Measurements from ENCODE around the gene GRK5. TPM values are rescaled to one million over a fixed set of nuclear protein-coding genes. Genes with fewer than 3 reads are reported as not detected.

GRK5 gene
- total and polyA plus RNA-seq, 9 of the 15 experiments (the other 6 are each of a cell fraction or from before 2014, with no cell fraction given), result 0.46 to 0.83 (median 0.67) TPM; not detected in 2

DNA sequence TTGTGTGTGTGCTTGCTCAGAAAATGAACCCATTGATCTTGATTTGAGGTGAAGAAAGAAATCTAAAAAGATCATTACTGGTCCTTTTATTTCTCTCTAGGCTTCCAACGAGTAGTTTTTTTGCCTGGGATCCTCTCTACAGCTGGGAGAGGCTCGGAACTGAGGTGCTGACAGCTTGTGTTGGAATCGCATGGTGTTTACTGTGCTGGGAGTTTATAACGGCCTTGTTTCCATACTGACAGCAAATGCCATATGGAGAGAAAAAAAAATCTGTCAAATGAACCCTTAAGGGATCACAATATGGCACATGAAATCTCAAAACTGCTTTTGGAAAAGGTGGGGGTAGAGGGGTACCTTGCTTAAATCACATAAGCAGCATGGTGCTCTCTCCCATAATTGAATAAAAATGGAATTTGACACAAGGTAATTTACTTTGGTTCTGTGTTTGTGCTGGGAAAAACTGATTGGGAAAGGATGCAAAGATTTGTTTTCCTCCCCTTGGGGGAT is 170.1 kb downstream of the GRK5 start (continued):
- TF ChIP-seq ZBTB33 (CRISPR knock-in tag; IDR thresholded peaks at IDR 0.05), result no peak

GRCh38 chr10:119377958-119378736 is 170.8 kb downstream of the GRK5 start:
- Histone ChIP-seq H4K20me1 (replicated peaks; ENCODE audit: control insufficient read depth, insufficient read depth, low read length) (no peaks in the 10 kb centered on the region), H3K9me3 (replicated peaks; ENCODE audit: control insufficient read depth, insufficient read depth, low read depth, low read length) (no peaks in the 10 kb centered on the region), H3K4me2 (ENCODE audit: insufficient read depth, low read length) (no peak overlapping the region), H3K79me2 (ENCODE audit: control insufficient read depth, insufficient read depth, low read length) (no peaks in the 10 kb centered on the region), H3K9me1 (ENCODE audit: control insufficient read depth, insufficient read depth, low read length) (no peaks in the 10 kb centered on the region), H3K4me3 (no peak overlapping the region), H3K36me3 (ENCODE audit: control insufficient read depth, insufficient read depth, low read length) (no peaks in the 10 kb centered on the region), H3K9ac (ENCODE audit: insufficient read depth in 1 of 2, low read depth in 2 of 2, low read length in 2 of 2) (no peak overlapping the region), H2AFZ (ENCODE audit: low read depth, low read length) (no peak overlapping the region), H3K27me3 (ENCODE audit: control insufficient read depth in 2 of 2, insufficient read depth in 2 of 2, low read length in 2 of 2) (peaks cover 2 to 23% of the 10 kb centered on the region in 2 experiments; a peak in 3 of 5 replicates), H3K27ac (ENCODE audit: extremely low read depth, low read depth, low read length) (no peak overlapping the region), H3K4me1 (replicated peaks in 1 of 2; ENCODE audit: control insufficient read depth in 2 of 2, insufficient read depth in 2 of 2, low read length in 2 of 2) (peaks cover 0 to 4% of the 10 kb centered on the region in 2 experiments; a peak in 2 of 5 replicates)
- POLR2A ChIA-PET, result no interaction called here
- BruUV-seq (replicated peaks), result no TSS peak
- DNase-seq (ENCODE audit: extremely low read depth in 1 of 4, low spot score in 3 of 4) (no peak), FAIRE-seq (no peak), ATAC-seq (no peak)
- intact Hi-C loops (cut with micrococcal nuclease), result no loop called here
- in situ Hi-C loops (cut with MboI), result no loop called here
- WGBS (ENCODE audit: insufficient coverage, low coverage, missing lambda C conversion rate), result 23% methylated on average over 23 of the region's 29 CpGs
- TF ChIP-seq HNRNPUL1 (IDR thresholded peaks at IDR 0.05; ENCODE audit: low read length) (no peak), GABPA (tag; conservative IDR thresholded peaks at IDR 0.05; ENCODE audit: low read depth) (no peak), ZNF408 (CRISPR knock-in tag; IDR thresholded peaks at IDR 0.05; ENCODE audit: low read depth) (no peak)
- TF ChIP-seq, protein P1, sequence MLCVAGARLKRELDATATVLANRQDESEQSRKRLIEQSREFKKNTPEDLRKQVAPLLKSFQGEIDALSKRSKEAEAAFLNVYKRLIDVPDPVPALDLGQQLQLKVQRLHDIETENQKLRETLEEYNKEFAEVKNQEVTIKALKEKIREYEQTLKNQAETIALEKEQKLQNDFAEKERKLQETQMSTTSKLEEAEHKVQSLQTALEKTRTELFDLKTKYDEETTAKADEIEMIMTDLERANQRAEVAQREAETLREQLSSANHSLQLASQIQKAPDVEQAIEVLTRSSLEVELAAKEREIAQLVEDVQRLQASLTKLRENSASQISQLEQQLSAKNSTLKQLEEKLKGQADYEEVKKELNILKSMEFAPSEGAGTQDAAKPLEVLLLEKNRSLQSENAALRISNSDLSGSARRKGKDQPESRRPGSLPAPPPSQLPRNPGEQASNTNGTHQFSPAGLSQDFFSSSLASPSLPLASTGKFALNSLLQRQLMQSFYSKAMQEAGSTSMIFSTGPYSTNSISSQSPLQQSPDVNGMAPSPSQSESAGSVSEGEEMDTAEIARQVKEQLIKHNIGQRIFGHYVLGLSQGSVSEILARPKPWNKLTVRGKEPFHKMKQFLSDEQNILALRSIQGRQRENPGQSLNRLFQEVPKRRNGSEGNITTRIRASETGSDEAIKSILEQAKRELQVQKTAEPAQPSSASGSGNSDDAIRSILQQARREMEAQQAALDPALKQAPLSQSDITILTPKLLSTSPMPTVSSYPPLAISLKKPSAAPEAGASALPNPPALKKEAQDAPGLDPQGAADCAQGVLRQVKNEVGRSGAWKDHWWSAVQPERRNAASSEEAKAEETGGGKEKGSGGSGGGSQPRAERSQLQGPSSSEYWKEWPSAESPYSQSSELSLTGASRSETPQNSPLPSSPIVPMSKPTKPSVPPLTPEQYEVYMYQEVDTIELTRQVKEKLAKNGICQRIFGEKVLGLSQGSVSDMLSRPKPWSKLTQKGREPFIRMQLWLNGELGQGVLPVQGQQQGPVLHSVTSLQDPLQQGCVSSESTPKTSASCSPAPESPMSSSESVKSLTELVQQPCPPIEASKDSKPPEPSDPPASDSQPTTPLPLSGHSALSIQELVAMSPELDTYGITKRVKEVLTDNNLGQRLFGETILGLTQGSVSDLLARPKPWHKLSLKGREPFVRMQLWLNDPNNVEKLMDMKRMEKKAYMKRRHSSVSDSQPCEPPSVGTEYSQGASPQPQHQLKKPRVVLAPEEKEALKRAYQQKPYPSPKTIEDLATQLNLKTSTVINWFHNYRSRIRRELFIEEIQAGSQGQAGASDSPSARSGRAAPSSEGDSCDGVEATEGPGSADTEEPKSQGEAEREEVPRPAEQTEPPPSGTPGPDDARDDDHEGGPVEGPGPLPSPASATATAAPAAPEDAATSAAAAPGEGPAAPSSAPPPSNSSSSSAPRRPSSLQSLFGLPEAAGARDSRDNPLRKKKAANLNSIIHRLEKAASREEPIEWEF (CRISPR knock-in tag; IDR thresholded peaks at IDR 0.05), result no peak
- CTCF ChIA-PET (ENCODE audit: low intra/inter-chr PET ratio), result no interaction called here

Data from K562 (cell line).